ENCODE measurements around the gene SLC6A3. TPM values are rescaled to one million over a fixed set of nuclear protein-coding genes. Genes with fewer than 3 reads are reported as not detected.
"Not testable (repeated sequence)": the region's sequence is repeated elsewhere in the genome, so short reads cannot be mapped to it uniquely, and the experiment has no call there.

The SLC6A3 gene
- total and polyA plus RNA-seq, 3 experiments from 2014 or later, result not detected

- H3K36me3 ChIP-seq (ENCODE audit: insufficient read depth, low read length), result no peaks in the 10 kb centered on the region
- no peaks in the 10 kb centered on the region for H3K9me3 ChIP-seq (ENCODE audit: low read length)
- DNase-seq, result peak in 4 of 5 donors; percentile 14 to 61 (median 39)
- Mint-ChIP-seq H3K9me3 (no peaks in the 10 kb centered on the region), H3K4me1 (peaks cover 14 to 30% (median 20%) of the 10 kb centered on the region in 3 donors), H3K36me3 (no peaks in the 10 kb centered on the region), H3K4me3 (peak overlapping the region in 6 of 7 donors; percentile 12 to 81 (median 40)), H3K27ac (peak overlapping the region in 6 of 8 donors; percentile 19 to 92 (median 84)), H3K27me3 (peaks cover 0 to 6% of the 10 kb centered on the region in 2 donors)
- POLR2A ChIA-PET, result interaction anchor here (0.7 to 1.3 kb wide), 2 partner anchors 11 to 22 kb away, joined by 4 read pairs; no protein-coding TSS in a partner anchor
- H3K27me3 ChIP-seq (ENCODE audit: insufficient read depth, low read length, poor library complexity, severe bottlenecking), result no peaks in the 10 kb centered on the region
- H3K4me1 ChIP-seq (ENCODE audit: insufficient read depth, low read length), result peaks cover 7% of the 10 kb centered on the region
- CTCF ChIA-PET, result interaction anchor here (0.8 to 1.0 kb wide), 3 partner anchors 12 to 206 kb away, joined by 3 to 4 read pairs (median 3); partner anchors contain the start of gene CLPTM1L
- no peak overlapping the region for H3K4me3 ChIP-seq (ENCODE audit: low read length)
- H3K27ac ChIP-seq (ENCODE audit: low read depth, low read length), result no peak overlapping the region
Measured at GRCh38 chr5:1374030-1374678, 71.1 kb downstream of the SLC6A3 start.

GRCh38 chr5:1371972-1372342 is 73.3 kb downstream of the SLC6A3 start:
- H3K27me3 Mint-ChIP-seq; H3K27ac ChIP-seq (ENCODE audit: low read depth, low read length); H3K27me3 ChIP-seq (ENCODE audit: insufficient read depth, low read length, poor library complexity, severe bottlenecking); H3K9me3 ChIP-seq (ENCODE audit: low read length); H3K4me1 ChIP-seq (ENCODE audit: insufficient read depth, low read length); H3K4me3 ChIP-seq (ENCODE audit: low read length); H3K9me3 Mint-ChIP-seq; CTCF ChIA-PET; H3K27ac Mint-ChIP-seq; POLR2A ChIA-PET; H3K36me3 Mint-ChIP-seq; H3K4me3 Mint-ChIP-seq; H3K36me3 ChIP-seq (ENCODE audit: insufficient read depth, low read length); DNase-seq: not testable (repeated sequence)
- H3K4me1 Mint-ChIP-seq, result peaks cover 14 to 30% (median 20%) of the 10 kb centered on the region in 3 donors

DNA sequence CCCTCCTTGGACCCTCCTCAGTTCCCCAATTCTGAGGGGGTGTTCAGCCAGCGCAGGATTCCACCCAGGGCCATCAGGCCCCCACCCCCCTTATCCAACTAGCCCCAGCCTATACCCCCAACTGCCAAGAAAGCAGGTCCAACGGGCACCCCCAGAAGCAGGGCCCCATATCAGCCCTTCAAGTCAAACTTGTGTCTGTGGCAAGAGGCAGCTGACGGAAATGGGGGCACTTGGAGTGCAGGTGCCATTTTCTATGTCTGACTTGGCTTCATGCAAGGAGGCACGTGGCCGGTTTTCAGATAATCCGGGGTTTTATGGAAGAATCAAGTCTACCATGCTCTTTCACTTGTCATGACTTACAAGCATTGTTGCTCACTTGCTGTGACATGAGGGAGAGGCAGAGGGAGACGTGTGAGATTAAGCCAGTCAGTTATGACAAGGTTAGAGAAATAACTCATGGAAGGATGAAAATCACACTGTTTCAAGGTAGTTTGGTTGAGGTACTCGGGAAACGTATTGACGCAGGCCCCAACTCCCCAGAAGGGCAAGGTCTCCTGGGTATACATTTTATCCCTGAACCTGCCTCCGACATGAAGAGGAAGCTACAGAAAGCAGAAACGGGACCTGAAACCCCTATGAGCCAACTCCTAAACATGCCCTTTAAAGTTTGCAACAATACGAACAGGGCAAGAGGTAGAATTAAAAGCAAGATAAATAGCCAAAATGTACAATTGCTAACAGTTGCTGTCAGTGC is 73.8 kb downstream of the SLC6A3 start:
- ChIA-PET POLR2A (no interaction called here), CTCF (no interaction called here)
- Mint-ChIP-seq H3K27me3 (peaks cover 0 to under 1% of the 10 kb centered on the region in 2 donors), H3K4me3 (peak overlapping the region in 1 of 7 donors; percentile 4), H3K27ac (no peak overlapping the region), H3K9me3 (no peaks in the 10 kb centered on the region), H3K4me1 (peaks cover 14 to 30% (median 20%) of the 10 kb centered on the region in 3 donors), H3K36me3 (no peaks in the 10 kb centered on the region)
- H3K4me3 ChIP-seq (ENCODE audit: low read length), result no peak overlapping the region
- no peak overlapping the region for H3K27ac ChIP-seq (ENCODE audit: low read depth, low read length)
- H3K27me3 ChIP-seq (ENCODE audit: insufficient read depth, low read length, poor library complexity, severe bottlenecking), result no peaks in the 10 kb centered on the region
- H3K9me3 ChIP-seq (ENCODE audit: low read length), result no peaks in the 10 kb centered on the region
- H3K36me3 ChIP-seq (ENCODE audit: insufficient read depth, low read length), result no peaks in the 10 kb centered on the region
- no peak for DNase-seq
- H3K4me1 ChIP-seq (ENCODE audit: insufficient read depth, low read length), result peaks cover 7% of the 10 kb centered on the region

- Mint-ChIP-seq H3K9me3 (no peaks in the 10 kb centered on the region), H3K4me1 (peaks cover 14 to 23% (median 18%) of the 10 kb centered on the region in 3 donors), H3K27ac (no peak overlapping the region), H3K4me3 (no peak overlapping the region), H3K27me3 (peaks cover 4 to 5% of the 10 kb centered on the region in 2 donors), H3K36me3 (no peaks in the 10 kb centered on the region)
- POLR2A ChIA-PET, result no interaction called here
- Histone ChIP-seq H3K4me1 (ENCODE audit: insufficient read depth, low read length) (peaks cover 5% of the 10 kb centered on the region), H3K9me3 (ENCODE audit: low read length) (no peaks in the 10 kb centered on the region), H3K27me3 (ENCODE audit: insufficient read depth, low read length, poor library complexity, severe bottlenecking) (no peaks in the 10 kb centered on the region), H3K4me3 (ENCODE audit: low read length) (no peak overlapping the region), H3K27ac (ENCODE audit: low read depth, low read length) (no peak overlapping the region), H3K36me3 (ENCODE audit: insufficient read depth, low read length) (no peaks in the 10 kb centered on the region)
- CTCF ChIA-PET, result interaction anchor here (0.7 kb wide), 1 partner anchor 10 kb away, joined by 3 read pairs; no protein-coding TSS in a partner anchor
- DNase-seq, result no peak
Measured at GRCh38 chr5:1370006-1370405, 75.2 kb downstream of the SLC6A3 start.

DNA sequence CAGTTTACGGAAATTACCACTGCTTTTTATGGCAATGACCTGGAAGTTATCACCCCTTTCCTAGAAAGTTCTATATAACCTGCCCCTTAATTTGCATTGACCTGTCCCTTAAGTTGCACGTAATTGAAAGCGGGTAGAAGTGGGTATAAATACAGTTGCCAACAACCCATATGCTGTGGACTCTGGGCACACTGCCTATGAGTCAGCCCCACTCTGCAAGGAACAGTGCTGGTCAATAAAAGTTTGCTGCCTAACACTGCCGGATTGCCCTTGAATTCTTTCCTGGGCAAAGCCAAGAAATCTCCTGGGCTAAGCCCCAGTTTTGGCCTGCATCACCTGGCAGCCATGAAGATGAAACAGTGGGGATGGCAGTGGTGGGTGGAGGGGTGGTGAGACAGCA is 76.5 kb downstream of the SLC6A3 start:
- H3K27ac Mint-ChIP-seq, result no peak overlapping the region
- no peak overlapping the region for H3K4me3 ChIP-seq (ENCODE audit: low read length)
- CTCF ChIA-PET, result no interaction called here
- POLR2A ChIA-PET, result no interaction called here
- H3K9me3 ChIP-seq (ENCODE audit: low read length), result no peaks in the 10 kb centered on the region
- no peak overlapping the region for H3K4me3 Mint-ChIP-seq
- no peak overlapping the region for H3K27ac ChIP-seq (ENCODE audit: low read depth, low read length)
- no peak for DNase-seq
- peaks cover 6 to 11% (median 9%) of the 10 kb centered on the region in 3 donors for H3K4me1 Mint-ChIP-seq
- H3K27me3 Mint-ChIP-seq, result peaks cover 6 to 9% of the 10 kb centered on the region in 2 donors
- H3K36me3 Mint-ChIP-seq, result no peaks in the 10 kb centered on the region
- no peaks in the 10 kb centered on the region for H3K4me1 ChIP-seq (ENCODE audit: insufficient read depth, low read length)
- H3K36me3 ChIP-seq (ENCODE audit: insufficient read depth, low read length), result no peaks in the 10 kb centered on the region
- no peaks in the 10 kb centered on the region for H3K9me3 Mint-ChIP-seq
- peaks cover 3% of the 10 kb centered on the region for H3K27me3 ChIP-seq (ENCODE audit: insufficient read depth, low read length, poor library complexity, severe bottlenecking)

- CTCF ChIA-PET, result no interaction called here
- Mint-ChIP-seq H3K36me3 (no peaks in the 10 kb centered on the region), H3K27me3 (peaks cover 7 to 14% of the 10 kb centered on the region in 2 donors), H3K4me1 (peaks cover 3 to 6% (median 5%) of the 10 kb centered on the region in 3 donors), H3K27ac (no peak overlapping the region), H3K9me3 (no peaks in the 10 kb centered on the region), H3K4me3 (no peak overlapping the region)
- no peak overlapping the region for H3K4me3 ChIP-seq (ENCODE audit: low read length)
- H3K4me1 ChIP-seq (ENCODE audit: insufficient read depth, low read length), result no peaks in the 10 kb centered on the region
- no peaks in the 10 kb centered on the region for H3K36me3 ChIP-seq (ENCODE audit: insufficient read depth, low read length)
- no peaks in the 10 kb centered on the region for H3K9me3 ChIP-seq (ENCODE audit: low read length)
- H3K27ac ChIP-seq (ENCODE audit: low read depth, low read length), result no peak overlapping the region
- DNase-seq, result no peak
- H3K27me3 ChIP-seq (ENCODE audit: insufficient read depth, low read length, poor library complexity, severe bottlenecking), result peaks cover 7% of the 10 kb centered on the region
- POLR2A ChIA-PET, result no interaction called here
Measured at GRCh38 chr5:1368236-1368635, 77.0 kb downstream of the SLC6A3 start.

DNA sequence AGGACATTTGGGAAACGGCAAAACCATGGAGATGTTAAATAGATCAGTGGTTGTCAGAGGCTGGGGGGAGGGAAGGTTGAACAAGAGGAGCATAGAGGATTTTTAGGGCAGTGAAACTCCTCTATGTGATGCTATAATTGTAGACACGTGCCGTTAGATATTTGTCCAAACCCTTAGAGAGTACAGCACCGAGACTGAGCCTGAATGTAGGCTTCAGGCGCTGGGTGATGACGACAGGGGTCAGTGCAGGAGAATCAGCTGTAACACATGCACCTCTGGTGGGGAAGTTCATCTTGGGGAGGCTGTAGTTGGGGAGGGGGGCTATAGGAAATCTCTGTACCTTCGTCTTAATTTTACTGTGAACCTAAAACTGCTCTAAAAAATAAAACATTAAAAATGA is 78.1 kb downstream of the SLC6A3 start:
- POLR2A ChIA-PET, result interaction anchor here (0.7 kb wide), 1 partner anchor 87 kb away, joined by 4 read pairs; no protein-coding TSS in a partner anchor
- H3K27me3 Mint-ChIP-seq, result peaks cover 10 to 22% of the 10 kb centered on the region in 2 donors
- no peak for DNase-seq
- no peak overlapping the region for H3K27ac Mint-ChIP-seq
- H3K4me1 ChIP-seq (ENCODE audit: insufficient read depth, low read length), result no peaks in the 10 kb centered on the region
- H3K27me3 ChIP-seq (ENCODE audit: insufficient read depth, low read length, poor library complexity, severe bottlenecking), result peaks cover 10% of the 10 kb centered on the region
- no peak overlapping the region for H3K27ac ChIP-seq (ENCODE audit: low read depth, low read length)
- H3K9me3 Mint-ChIP-seq, result no peaks in the 10 kb centered on the region
- H3K4me3 Mint-ChIP-seq, result no peak overlapping the region
- CTCF ChIA-PET, result no interaction called here
- no peaks in the 10 kb centered on the region for H3K36me3 ChIP-seq (ENCODE audit: insufficient read depth, low read length)
- no peaks in the 10 kb centered on the region for H3K9me3 ChIP-seq (ENCODE audit: low read length)
- no peak overlapping the region for H3K4me3 ChIP-seq (ENCODE audit: low read length)
- H3K36me3 Mint-ChIP-seq, result no peaks in the 10 kb centered on the region
- no peaks in the 10 kb centered on the region for H3K4me1 Mint-ChIP-seq

- Mint-ChIP-seq H3K36me3 (no peaks in the 10 kb centered on the region), H3K27me3 (peaks cover 11 to 25% of the 10 kb centered on the region in 2 donors), H3K4me1 (no peaks in the 10 kb centered on the region), H3K9me3 (no peaks in the 10 kb centered on the region), H3K27ac (no peak overlapping the region), H3K4me3 (no peak overlapping the region)
- Histone ChIP-seq H3K27me3 (ENCODE audit: insufficient read depth, low read length, poor library complexity, severe bottlenecking) (peaks cover 11% of the 10 kb centered on the region), H3K36me3 (ENCODE audit: insufficient read depth, low read length) (no peaks in the 10 kb centered on the region), H3K9me3 (ENCODE audit: low read length) (no peaks in the 10 kb centered on the region), H3K4me3 (ENCODE audit: low read length) (no peak overlapping the region), H3K27ac (ENCODE audit: low read depth, low read length) (no peak overlapping the region), H3K4me1 (ENCODE audit: insufficient read depth, low read length) (no peaks in the 10 kb centered on the region)
- POLR2A ChIA-PET, result interaction anchor here (0.7 kb wide), 1 partner anchor 86 kb away, joined by 4 read pairs; no protein-coding TSS in a partner anchor
- no peak for DNase-seq
- CTCF ChIA-PET, result no interaction called here
Measured at GRCh38 chr5:1366514-1366913, 78.7 kb downstream of the SLC6A3 start.

Data from CD8-positive, alpha-beta memory T cell (primary cell).